SH-SY5Y (cell line): ENCODE measurements around the gene RTN4RL1.

Experiments used
- GATA2 ChIP-seq: IDR thresholded peaks from 2 replicates; pipeline ENCODE4 v1.6.1; 2011; ENCODE audit warnings: mild to moderate bottlenecking, low read depth, low read length
- GATA3 ChIP-seq: IDR thresholded peaks from 2 replicates; pipeline ENCODE4 v1.6.1; 2011; ENCODE audit warnings: low read depth, mild to moderate bottlenecking, low read length, moderate library complexity

The RTN4RL1 gene

GRCh38 chr17:1960545-1960912 lies 64.6 kb downstream of the RTN4RL1 start:
- no peak for TF ChIP-seq GATA3
- TF ChIP-seq GATA2 = no peak

GRCh38 chr17:1959871-1960544 lies 65.1 kb downstream of the RTN4RL1 start:
- TF ChIP-seq GATA3 (no peak), GATA2 (no peak)

- no peak for TF ChIP-seq GATA3
- TF ChIP-seq GATA2 = no peak
Observed at GRCh38 chr17:1958134-1958881, 66.8 kb downstream of the RTN4RL1 start.

GRCh38 chr17:1957037-1957436 lies 68.1 kb downstream of the RTN4RL1 start:
- TF ChIP-seq GATA2 = no peak

- TF ChIP-seq GATA3 (no peak), GATA2 (no peak)
Observed at GRCh38 chr17:1956134-1956533, 69.0 kb downstream of the RTN4RL1 start.

- TF ChIP-seq GATA3 (no peak), GATA2 (no peak)
Observed at GRCh38 chr17:1953831-1954230, 71.3 kb downstream of the RTN4RL1 start.

GRCh38 chr17:1951920-1952319 lies 73.2 kb downstream of the RTN4RL1 start:
- TF ChIP-seq GATA3 (no peak), GATA2 (no peak)

- no peak for TF ChIP-seq GATA2
- no peak for TF ChIP-seq GATA3
Observed at GRCh38 chr17:1949754-1950153, 75.4 kb downstream of the RTN4RL1 start.

GRCh38 chr17:1948517-1948825 lies 76.7 kb downstream of the RTN4RL1 start:
- TF ChIP-seq GATA3 (no peak), GATA2 (no peak)

GRCh38 chr17:1947743-1948516 lies 77.2 kb downstream of the RTN4RL1 start:
- TF ChIP-seq GATA2 = no peak
- no peak for TF ChIP-seq GATA3

GRCh38 chr17:1947229-1947742 lies 77.8 kb downstream of the RTN4RL1 start:
- TF ChIP-seq GATA2 = no peak
- no peak for TF ChIP-seq GATA3

GRCh38 chr17:1946021-1946932 lies 78.9 kb downstream of the RTN4RL1 start:
- no peak for TF ChIP-seq GATA3
- TF ChIP-seq GATA2 = no peak

- TF ChIP-seq GATA3 = no peak
- TF ChIP-seq GATA2 = no peak
Observed at GRCh38 chr17:1945621-1946020, 79.5 kb downstream of the RTN4RL1 start.

GRCh38 chr17:1943436-1943831 lies 81.7 kb downstream of the RTN4RL1 start:
- no peak for TF ChIP-seq GATA2
- no peak for TF ChIP-seq GATA3
